IPS DF 19.7 (cell line): ENCODE data around the gene FAT3.
A peak's percentile ranks its signal among the peaks of the same experiment; 100 is the strongest.

Experiments used
- DNase-seq: peaks from one replicate; pipeline ENCODE4 v3.0.0-alpha.2; 2013; ENCODE audit warnings: low read depth, low spot score

FAT3 gene

DNA sequence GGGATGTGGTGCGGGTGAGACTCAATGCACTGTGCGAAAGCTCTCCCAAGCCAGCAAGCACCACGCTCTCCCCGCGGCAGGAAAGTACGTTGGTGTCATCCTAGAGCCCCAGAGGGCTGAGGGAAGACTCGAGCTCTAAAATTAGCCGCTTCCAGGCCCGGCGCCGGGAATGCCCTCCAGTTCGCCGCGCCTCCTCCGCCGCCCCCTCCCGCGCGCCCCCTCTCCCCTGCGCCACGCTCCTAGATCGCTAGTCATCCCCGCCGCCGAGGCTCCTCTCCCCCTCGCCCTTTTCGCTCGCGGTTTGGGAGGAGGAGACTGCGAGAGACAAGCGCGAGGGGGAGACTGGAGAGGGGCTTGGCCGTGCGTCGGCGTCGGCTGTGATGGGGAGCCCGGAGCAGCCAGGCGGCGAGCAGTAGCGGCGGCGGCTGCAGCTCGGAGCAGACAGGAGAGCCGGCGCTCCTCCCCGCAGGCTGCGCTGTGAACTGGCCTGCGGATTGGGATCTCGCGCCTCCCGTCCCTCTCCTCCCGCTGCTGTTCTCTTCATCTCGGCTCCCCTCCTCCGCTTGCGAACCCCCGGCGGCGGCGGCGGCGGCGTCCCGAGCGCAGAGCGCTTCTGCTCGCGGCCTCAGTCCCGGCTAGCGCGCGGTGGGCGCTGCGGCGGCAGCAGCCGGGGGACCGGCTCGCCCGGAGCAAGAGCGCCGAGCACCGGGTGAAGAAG lies at the start of gene FAT3:
Gene FAT3 (plus strand): TSS at position 412 of the 718 bp plus-strand sequence. CDS start 127,295 bp downstream, outside the sequence.
- DNase-seq: no peak

DNA sequence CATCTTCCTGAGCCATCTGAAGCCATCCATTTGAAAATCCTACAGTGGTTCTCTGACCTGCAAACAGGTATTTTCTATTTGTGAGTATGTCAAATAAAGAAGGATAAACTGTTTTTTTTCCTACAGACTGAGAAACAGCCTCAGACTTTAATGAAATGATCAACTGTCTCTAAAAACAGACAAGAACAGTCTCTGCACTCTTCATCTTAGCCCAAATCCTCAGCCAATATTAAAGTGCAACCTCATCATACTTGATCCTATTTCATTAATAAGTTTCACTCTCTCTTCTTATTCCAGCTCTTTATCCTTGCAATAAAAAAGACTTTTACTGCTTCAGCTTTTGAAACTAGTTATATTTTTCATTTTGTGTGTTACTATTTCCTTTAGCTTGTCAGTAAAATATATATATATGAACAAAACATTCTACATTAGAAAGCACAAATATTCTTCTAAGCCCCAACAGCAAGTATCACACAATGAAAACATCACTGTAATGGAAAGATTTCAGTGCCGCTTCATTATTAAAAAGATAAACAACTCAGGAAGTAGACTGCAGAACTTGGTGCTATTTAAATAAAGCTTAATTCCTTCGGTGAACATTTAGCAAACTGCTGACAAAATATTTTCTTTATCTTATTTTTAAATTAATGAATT lies 45.5 kb upstream of the FAT3 start:
- DNase-seq: no peak

DNA sequence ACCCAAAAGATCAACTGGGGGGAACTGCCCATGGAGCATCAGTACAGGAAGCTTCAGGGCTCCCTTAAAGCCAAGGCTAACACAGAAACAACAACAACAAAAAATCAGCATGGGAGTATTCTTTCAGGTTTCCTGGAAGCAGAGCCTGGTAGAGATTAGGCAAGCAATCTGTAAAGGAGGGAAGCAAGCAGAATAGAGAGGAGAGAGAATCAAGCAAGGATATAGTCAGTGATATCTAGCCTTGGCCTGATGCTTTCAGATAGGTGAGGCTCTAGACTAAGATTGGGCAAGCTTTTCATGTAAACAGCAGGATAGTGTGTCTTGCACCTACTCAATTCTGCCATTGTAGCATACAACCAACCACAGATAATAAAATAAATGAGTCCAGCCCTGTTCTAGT lies 44.4 kb upstream of the FAT3 start:
- DNase-seq: no peak

DNA sequence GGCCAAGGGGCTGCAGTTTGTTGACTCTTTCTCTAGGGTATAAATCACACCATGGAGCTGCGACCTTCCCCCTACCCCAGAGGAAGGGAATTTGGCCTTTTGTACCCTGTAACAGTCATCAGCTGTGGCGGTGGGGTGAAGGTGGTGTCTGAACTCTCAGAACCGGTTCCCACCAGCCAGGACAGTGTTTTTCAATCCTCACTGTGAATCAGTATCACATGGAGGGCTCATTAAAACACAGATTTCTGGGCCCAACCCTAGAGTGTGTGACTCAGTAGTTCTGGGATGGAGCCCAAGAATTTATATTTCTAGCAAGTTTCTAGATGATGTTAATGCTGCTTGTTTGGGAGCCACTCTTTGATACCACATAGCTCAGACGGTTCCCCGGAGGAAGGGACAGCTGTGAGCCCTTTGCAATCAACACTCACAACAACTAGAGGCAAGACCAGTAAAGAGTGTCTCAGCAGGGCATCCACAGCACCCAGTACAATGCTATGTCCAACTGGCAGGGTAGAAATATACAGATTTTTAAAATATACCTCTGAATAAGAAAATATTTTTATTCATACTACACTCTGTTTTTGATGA lies 43.9 kb upstream of the FAT3 start:
- DNase-seq: no peak

DNA sequence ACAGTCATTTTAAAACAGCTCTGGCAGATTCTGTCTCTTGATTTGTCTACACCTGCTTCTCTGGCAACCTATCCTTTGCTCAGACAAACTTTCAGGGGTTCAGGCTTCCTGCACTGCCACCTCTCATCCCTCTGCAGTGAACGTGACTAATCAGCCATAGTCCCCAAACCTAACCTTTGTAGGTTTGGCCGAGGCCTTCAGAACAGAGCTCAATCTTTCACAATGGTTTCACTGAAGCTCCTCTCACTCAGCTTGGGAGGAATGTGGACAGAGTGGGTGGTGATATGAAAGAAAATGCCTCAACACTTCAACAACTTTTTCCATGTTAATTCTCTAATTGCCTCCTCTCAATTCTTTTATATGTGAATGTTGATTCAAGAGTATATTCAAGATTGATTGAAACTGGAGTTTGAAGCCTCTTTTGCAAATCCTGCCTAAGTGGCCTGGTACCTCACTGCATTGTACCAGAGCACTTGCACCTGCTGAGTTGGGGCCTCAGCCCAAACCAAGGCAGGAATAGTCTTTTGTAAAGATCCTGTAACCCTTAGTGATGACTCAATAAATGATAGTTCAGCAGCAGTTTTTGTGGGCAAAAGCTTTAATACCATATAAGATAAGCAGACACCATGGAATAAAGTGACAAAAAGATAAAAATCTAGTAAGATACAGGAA lies 33.9 kb upstream of the FAT3 start:
- DNase-seq: no peak

DNA sequence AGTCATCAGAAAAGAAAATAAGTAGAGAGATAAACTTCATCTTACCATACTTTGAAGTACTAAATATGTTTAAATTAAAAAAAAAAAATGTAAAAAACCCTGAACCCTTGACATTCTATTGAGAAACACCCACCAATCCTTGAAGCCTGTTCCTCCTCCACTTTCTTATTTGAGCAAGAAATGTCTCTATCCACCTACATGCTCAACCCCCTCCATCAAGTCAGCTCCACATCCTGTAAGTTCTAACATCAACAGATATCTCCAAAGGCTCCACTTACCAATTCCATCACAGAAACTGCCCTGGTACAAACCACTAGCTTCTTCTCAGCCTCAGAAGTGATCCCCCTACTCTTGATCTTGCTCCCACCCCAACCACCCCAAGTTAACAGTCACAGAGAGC lies 32.5 kb upstream of the FAT3 start:
- DNase-seq: no peak

DNA sequence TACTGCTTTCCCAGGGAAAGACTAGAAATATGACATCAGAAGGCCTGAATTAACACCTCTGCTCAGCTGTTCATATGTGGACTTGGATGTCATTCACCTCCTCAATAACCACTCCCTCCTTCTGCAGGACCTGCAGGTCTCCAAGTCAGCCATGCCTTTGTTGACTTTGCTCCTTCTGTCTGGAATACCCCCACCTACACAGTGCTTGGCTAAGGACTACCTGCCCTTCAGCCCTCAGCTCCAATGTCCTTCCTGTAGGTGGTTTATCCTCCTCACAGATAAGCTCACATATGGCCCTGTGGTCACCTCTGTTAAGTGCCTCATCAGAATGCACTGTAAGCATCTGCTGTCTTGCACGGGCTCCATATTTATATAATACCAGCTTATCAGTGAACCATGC lies 26.4 kb upstream of the FAT3 start:
- DNase-seq: no peak

DNA sequence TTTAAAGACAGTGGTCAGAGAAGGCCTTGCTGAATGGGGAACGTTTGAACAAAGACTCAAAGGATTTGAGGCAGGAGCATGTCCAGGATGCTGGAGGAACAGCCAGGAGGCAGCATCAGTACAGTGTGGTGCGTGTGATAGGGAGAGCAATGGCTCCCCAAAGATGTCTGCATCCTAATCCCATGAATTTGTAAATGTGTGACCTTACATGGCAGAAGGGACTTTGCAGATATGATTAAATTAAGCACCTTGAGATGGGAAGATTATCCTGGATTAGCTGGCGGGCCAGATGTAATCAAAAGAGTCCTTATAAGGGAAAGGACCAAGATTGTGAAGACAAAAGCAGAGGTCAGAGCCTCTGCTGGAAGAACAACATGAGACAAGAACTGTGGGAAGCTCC lies 24.6 kb upstream of the FAT3 start:
- DNase-seq: no peak

DNA sequence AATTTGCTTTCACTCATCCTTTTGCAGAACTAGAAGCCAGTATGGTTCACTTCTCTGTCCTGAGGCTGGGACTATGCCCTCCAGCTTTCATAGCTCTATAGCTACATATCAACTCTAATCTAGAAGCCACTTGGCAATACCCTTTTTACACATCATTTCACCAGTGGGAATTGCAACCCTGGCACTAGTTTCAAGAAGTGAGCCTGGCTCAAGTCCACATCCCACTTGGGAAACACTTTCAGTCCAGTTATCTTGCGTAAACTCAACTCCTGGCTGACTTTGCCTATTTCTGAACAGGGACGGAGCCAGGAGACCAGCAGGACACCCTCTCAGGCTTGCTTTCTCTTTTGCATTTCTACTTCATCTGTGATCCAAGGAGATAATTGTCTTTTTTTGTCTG lies 19.9 kb upstream of the FAT3 start:
- DNase-seq: no peak

DNA sequence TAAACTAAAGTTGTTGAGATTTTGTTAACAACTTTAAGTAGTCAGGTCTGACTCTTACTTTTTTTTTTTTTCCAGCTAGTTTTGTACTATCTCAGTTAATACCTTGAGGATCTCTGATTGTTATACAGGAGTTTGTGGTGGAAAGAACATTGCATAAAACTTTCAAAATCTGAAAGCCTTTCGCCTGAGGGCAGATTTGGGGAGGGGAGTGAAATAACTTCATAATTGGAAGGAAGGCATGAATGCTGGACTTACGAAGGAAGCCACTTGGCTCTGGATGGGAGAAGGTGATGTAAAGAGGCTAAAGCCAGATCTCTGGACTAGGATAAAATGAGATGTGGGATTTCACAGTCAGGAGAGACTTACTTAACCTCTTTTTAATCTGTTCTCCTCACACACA lies 18.2 kb upstream of the FAT3 start:
- no peak for DNase-seq

DNA sequence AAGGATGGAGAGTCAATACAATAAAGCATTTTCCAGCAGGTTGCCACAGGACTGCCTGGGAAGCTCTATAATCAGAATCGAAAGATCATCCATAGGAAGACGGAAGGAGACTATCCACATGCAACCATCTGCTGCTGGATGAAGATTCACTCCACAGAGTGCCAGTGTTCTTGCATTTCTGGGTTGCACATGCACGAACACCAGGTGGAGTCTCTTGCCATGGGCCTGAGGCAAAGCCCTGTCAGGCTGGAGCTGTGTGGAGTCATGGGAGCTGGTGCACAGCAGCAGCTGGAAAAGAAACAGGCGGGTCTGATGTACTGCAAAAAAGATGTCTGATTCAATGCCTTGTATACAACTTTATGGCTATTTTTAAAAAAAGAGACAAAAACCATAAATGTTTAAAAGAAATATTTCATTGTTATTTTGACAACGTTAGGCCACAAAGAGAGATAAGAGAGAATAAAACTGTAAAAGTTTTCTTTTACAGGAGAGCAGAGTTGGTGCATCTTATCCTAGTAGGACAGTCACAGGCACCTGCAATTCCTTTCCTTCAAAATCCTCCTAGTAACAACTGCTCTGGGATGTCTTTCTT lies 12.9 kb upstream of the FAT3 start:
- no peak for DNase-seq

DNA sequence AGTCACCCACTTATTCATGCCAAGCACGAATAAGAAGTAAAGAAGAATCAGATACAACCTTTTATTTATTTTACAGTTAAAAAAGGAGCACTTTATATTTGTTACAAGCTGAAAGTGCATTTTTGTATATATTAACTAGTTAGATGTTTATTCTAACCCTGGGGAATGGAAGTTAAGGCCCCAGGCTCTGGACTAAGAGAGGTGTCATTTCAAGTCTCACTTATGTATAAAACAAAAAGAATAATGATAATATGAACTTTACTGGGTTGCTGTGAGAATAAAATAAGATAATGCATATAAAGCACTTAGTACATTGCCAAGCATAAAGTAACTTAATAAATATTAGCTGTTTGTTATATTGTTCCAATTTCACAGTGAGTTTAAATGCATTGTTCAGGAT lies 12.1 kb upstream of the FAT3 start:
- DNase-seq: no peak

DNA sequence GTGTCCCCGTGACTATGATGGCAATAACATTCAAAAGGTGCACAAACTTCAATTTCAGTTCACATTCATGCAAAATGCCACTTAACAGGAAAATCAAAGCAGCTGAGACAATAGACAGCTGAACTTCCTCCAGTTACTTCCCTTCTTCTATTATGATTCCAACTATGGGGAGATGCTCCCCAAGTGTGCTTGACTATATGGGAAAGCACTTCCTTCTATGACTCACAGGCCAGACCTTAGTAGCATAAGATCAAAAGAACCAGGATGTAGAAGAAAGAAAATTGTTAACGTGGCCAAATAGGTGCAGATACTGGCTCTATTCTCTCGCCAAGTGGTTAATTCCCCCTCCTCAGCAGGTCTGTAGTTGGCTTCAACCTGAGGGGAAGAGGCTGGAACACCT lies 7.8 kb upstream of the FAT3 start:
- DNase-seq: peak; percentile 85

DNA sequence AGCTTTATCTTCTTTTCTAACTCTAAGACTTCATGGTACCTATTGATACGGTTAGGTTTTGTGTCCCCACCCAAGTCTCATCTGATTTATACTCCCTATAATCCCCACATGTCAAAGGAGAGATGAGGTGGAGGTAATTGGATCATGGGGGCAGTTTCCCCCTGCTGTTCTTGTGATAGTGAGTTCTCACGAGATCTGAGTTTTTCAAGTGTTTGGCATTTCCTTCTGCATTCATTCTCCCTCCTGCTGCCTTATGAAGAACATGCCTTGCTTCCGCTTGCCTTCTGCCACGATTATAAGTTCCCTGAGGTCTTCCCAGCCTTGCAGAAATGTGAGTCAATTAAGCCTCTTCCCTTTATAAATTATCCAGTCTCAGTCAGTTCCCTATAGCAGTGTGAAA lies 5.1 kb upstream of the FAT3 start:
- no peak for DNase-seq

DNA sequence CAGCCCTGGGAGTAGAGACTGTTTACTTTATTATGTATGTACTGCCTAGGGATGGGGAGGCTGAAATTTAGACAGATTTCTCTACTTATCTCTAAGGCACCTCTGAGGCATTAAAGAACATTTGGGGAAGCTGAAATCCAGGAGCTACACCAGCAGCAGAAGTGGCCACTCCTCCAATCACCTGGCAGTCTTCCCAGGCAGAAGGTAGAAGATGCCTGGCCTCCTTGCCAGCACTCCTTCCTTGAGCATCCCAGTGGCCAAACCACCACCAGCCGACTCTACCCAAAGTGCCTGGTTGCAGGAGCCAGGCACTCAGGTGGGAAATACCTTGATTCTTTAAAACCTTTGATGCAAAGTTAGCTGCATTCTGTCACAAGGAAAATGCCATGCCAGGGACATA lies 1.9 kb upstream of the FAT3 start:
- DNase-seq: no peak

DNA sequence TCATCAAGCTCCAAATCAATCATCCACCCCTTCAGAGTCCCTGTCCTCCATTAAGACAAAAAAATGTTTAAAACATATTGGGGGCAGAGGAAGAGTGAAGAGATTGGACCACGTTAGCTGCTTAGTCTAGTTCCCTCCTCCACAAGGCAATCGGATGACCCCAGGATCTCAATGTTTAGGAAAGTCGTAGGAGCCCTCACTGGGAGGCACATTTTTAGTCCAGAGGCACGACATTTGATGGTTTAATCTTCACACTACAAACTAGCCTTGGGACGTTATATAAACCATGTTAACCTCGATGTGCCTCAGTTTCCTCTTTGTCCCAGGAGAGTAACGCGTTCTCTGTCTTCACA lies 588 bp upstream of the FAT3 start:
- no peak for DNase-seq

DNA sequence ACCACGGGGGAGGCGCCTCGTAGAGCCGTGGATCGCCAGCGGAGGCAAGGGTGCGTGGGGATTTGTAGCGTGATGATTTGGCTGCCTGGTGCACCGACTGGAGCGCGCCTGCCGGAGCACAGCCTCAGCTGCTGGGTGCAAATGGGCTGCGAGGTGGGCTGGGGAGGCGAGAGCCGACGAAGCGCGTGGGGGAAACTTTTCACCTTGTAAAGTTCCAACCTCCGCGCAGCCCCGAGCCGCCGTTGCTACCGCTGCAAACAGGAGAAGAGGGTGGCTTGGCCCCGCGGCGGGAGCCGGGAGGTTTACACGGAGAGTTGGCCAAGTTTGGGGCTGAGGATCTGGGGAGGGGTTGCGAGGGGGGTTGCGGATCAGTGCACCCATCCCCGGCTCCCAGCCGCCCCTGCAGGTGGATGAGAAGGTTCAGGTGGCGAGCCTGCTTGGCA lies 528 bp downstream of the FAT3 start:
- DNase-seq: no peak

DNA sequence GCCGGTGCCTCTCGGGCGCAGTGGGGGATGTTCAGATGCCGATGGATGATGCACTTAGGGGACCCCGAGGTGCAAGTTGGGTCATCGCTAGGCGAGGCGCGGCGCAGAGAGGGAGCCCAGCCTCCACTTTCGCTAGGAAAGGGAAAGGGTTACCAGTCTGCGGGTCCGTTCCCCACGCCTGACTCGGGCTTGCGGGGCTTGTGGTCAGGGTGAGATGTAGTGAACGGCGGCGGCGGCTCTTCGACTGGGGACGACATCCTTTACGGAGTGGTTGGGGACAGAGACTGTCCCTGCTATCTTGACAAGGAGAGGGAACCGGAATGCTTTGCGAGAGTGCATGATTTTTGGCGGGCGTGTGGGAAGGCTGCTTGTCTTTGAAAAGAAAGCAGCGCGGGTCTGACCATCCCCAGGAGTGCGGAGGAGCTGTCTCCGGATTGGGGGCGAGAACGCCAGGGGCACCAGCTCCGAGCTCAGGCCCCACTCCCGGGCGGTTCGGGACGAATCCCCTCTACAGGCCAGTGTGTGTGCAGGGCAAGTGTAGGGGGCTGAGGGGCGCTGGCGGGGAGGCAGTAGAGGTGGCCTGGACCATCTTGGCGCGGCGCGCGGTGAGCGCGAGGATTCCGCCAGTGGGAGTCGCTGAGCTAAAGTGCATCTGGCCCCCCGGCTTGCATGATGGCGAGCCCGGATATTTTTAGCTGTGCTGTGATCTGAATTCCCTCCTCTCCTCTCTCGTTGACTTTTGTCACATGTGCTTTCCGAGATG lies 1.1 kb downstream of the FAT3 start:
- no peak for DNase-seq

DNA sequence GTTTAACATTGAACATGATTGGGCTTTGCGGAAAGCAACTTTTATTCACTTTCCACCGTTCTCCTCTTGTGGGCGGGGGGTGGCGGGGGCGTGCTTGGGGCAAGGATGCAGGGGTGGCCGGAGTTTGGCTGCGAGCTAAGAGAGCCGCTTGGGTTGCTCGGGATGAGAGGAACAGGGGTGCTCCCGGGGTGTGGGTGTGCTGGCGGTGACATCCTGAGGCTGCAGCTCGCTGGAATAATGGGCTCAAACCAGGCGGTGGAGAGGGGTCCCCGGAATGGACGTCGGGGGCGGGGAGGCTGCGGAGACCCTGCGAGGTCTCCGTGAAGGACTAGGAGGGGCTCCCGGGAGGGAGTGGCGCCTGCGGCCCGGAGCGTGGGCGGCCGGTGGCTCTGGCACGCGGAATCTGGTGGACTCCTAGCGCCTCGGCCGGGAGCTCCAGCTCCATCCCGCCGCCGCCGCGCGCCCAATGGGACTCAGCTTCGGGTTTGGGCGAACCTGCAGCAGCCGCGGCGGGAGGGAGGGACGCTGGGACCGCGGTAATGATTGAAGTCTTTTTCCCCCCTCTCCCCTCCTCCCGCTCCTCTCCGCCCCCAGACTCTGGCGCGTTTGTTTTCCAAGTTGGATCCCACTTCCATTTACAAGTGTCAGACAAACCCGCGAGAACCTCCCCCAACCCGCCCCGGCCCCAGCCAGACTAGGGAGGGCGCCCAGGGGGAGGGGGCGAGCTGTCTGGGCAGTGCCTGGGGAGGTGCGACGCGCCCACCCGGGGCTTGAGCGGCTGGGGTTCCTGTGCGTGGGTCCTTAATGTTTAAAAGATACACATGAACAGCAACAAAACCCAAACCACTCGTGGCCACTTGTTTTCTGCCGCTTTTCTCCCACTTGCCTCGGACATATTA lies 2.0 kb downstream of the FAT3 start:
- DNase-seq: no peak

DNA sequence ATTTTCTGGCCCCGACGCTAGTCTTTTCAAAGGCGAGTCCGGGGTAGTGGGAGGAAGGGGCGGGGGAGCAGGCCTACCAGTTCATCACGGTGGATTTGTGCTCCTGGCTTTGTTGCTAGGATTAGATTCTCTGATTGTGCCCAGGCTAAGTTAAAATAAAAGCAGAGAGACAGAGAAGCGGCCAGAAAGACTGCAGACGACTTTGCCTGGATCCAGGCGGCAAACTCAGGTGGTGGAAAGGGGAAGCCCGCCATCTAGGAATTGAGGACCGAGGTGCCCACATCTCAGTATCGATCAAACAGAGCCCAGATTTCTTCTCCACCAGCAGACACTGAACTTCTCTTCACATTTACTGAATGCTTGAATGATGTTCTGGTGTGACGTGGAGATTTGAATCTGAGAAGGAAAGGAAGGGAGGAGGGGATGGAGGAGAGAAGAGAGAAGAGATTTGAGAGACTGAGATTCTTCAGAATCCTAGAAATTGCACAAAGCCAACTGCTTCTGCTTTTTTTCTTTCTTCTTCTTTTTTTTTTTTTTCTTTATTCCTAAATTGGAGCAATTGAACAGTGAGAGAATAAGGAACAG lies 2.7 kb downstream of the FAT3 start:
- no peak for DNase-seq
